Measurements from ENCODE around the gene LIPG. TPM values are rescaled to one million over a fixed set of nuclear protein-coding genes. Genes with fewer than 3 reads are reported as not detected.

Gene LIPG
- total and polyA plus RNA-seq, 8 donors = 0.39 to 8.2 (median 1.1) TPM

GRCh38 chr18:49632588-49632987 is 70.7 kb downstream of the LIPG start:
- intact Hi-C loops (cut with DNase I) = no loop called here
- no peak for ATAC-seq
- FAIRE-seq = no peak
- peak in 1 of 6 donors; percentile 30 for DNase-seq
- Histone ChIP-seq H3K36me3 (no peaks in the 10 kb centered on the region), H3K4me1 (peaks cover 0 to 5% (median 0%) of the 10 kb centered on the region in 3 donors), H3K9me3 (no peaks in the 10 kb centered on the region), H3K27ac (no peak overlapping the region), H3K27me3 (no peaks in the 10 kb centered on the region), H3K4me3 (no peak overlapping the region)
- no peak for TF ChIP-seq CTCF (IDR thresholded peaks at IDR 0.05)
- 80 to 81% methylated on average over 10 of the region's 10 CpGs for WGBS, 2 donors

- ATAC-seq (peak; percentile 15 to 68 (median 20)), DNase-seq (no peak), FAIRE-seq (no peak)
- Histone ChIP-seq H3K9me3 (no peaks in the 10 kb centered on the region), H3K4me1 (peaks cover 0 to 29% (median 20%) of the 10 kb centered on the region in 3 donors), H3K27me3 (no peaks in the 10 kb centered on the region), H3K36me3 (no peaks in the 10 kb centered on the region), H3K4me3 (no peak overlapping the region), H3K27ac (peak overlapping the region in 3 of 4 donors; percentile 26 to 77 (median 44))
- intact Hi-C loops (cut with DNase I) = no loop called here
- TF ChIP-seq CTCF (IDR thresholded peaks at IDR 0.05) = no peak
- WGBS, 2 donors = 31 to 49% methylated on average over 4 of the region's 4 CpGs
Measured at GRCh38 chr18:49638209-49638785, 76.4 kb downstream of the LIPG start.

GRCh38 chr18:49638891-49639557 is 77.2 kb downstream of the LIPG start:
- ATAC-seq = peak; percentile 67 to 85 (median 76)
- intact Hi-C loops (cut with DNase I) = no loop called here
- no peak for FAIRE-seq

GRCh38 chr18:49639643-49640391 is 78.0 kb downstream of the LIPG start:
- H3K4me3 ChIP-seq = no peak overlapping the region
- peaks cover 0 to 29% (median 20%) of the 10 kb centered on the region in 3 donors for H3K4me1 ChIP-seq
- H3K36me3 ChIP-seq = no peaks in the 10 kb centered on the region
- 23 to 32% methylated on average over 13 of the region's 13 CpGs for WGBS, 2 donors
- no peak for TF ChIP-seq CTCF (IDR thresholded peaks at IDR 0.05)
- intact Hi-C loops (cut with DNase I) = no loop called here
- peak overlapping the region in 3 of 4 donors; percentile 26 to 62 (median 44) for H3K27ac ChIP-seq
- no peaks in the 10 kb centered on the region for H3K27me3 ChIP-seq
- FAIRE-seq (no peak), ATAC-seq (peak; percentile 74 to 82 (median 82)), DNase-seq (peak in 5 of 6 donors; percentile 62 to 88 (median 70))
- no peaks in the 10 kb centered on the region for H3K9me3 ChIP-seq

More at GRCh38 chr18:49638891-49639557, 77.2 kb downstream of the LIPG start:
- H3K4me3 ChIP-seq = no peak overlapping the region
- peaks cover 0 to 29% (median 20%) of the 10 kb centered on the region in 3 donors for H3K4me1 ChIP-seq
- 33 to 35% methylated on average over 8 of the region's 8 CpGs for WGBS, 2 donors
- TF ChIP-seq CTCF (IDR thresholded peaks at IDR 0.05) = no peak
- peak overlapping the region in 3 of 4 donors; percentile 26 to 77 (median 44) for H3K27ac ChIP-seq
- H3K36me3 ChIP-seq = no peaks in the 10 kb centered on the region
- H3K9me3 ChIP-seq = no peaks in the 10 kb centered on the region
- peak in 5 of 6 donors; percentile 37 to 78 (median 48) for DNase-seq
- H3K27me3 ChIP-seq = no peaks in the 10 kb centered on the region
